ENCODE data around the gene MAPK12.

Gene MAPK12

DNA sequence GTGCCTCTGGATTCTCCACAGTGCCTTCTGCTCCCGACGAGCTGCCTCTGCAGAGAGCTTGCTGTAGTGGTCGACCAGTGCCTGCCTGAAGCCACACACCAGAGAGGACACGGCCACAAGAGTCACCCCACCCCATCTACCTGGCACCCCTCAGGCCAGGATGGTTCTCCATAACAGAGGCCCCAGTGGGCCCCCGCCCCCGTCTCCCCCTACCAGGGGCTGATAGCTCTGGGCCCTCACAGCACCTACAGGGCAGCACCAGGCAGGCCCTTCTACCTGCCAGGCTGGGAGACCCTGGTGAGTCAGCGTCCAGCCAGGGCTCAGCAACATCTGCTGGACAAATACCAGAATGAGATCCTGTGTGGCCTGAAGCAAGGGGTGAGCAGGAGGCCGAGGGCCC, 39.0 kb downstream of the MAPK12 start:
- H3K27ac ChIP-seq = no peak overlapping the region
- TF ChIP-seq ZFX (IDR thresholded peaks at IDR 0.05; ENCODE audit: borderline replicate concordance) = no peak
- TF ChIP-seq, protein P1, sequence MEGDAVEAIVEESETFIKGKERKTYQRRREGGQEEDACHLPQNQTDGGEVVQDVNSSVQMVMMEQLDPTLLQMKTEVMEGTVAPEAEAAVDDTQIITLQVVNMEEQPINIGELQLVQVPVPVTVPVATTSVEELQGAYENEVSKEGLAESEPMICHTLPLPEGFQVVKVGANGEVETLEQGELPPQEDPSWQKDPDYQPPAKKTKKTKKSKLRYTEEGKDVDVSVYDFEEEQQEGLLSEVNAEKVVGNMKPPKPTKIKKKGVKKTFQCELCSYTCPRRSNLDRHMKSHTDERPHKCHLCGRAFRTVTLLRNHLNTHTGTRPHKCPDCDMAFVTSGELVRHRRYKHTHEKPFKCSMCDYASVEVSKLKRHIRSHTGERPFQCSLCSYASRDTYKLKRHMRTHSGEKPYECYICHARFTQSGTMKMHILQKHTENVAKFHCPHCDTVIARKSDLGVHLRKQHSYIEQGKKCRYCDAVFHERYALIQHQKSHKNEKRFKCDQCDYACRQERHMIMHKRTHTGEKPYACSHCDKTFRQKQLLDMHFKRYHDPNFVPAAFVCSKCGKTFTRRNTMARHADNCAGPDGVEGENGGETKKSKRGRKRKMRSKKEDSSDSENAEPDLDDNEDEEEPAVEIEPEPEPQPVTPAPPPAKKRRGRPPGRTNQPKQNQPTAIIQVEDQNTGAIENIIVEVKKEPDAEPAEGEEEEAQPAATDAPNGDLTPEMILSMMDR (IDR thresholded peaks at IDR 0.05) = no peak

DNA sequence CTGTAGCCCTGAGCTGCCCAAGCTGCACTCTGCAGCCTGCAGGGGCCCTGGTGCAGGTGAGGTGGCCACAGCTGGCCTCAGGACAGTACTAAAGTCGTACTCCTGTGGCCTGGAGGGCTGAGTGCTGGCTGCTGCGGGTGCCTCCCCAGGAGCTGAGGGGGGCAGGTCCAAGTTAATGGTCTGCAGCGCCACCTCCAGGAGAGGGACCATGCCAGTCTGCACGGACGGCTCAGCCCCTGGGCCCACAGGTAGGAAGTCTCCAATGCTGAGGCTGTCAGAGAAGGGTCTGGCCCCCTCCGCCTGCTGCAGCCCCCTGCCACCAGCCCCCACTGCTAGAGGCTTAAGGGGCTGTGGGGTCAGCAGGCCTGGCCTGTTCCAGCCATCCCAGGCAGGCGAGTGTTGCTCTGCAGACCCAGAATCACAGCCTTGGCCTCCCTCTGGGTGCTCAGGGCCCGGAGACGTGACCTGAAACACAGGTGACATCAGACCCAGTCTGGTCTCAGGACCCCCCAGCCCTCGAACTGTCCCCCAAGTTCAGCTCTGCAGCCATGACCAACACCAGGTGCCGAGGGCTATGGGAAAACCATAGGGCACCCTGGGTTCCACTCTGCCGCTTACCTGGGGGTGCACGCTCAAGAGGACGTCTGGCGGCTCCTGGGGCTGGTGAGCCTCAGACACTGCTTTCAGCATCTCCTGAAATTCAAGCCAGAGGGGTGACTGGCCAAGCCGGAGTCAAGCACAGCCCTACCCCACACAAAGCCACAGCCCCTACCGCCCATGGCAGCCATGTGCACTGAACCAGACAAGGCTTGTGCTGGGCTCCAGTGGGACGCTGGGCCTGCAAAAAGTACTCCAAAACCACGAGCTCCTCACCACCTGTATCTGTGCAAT, 39.8 kb downstream of the MAPK12 start:
- H3K27ac ChIP-seq = no peak overlapping the region
- TF ChIP-seq ZFX (IDR thresholded peaks at IDR 0.05; ENCODE audit: borderline replicate concordance) = no peak
- TF ChIP-seq, protein P1 (IDR thresholded peaks at IDR 0.05) = peak; percentile 27; the same call in 1 of the 2 replicates

- TF ChIP-seq, protein P1 (IDR thresholded peaks at IDR 0.05) = no peak
- no peak for TF ChIP-seq ZFX (IDR thresholded peaks at IDR 0.05; ENCODE audit: borderline replicate concordance)
- no peak overlapping the region for H3K27ac ChIP-seq
Measured at GRCh38 chr22:50220603-50221409, 40.7 kb downstream of the MAPK12 start.

DNA sequence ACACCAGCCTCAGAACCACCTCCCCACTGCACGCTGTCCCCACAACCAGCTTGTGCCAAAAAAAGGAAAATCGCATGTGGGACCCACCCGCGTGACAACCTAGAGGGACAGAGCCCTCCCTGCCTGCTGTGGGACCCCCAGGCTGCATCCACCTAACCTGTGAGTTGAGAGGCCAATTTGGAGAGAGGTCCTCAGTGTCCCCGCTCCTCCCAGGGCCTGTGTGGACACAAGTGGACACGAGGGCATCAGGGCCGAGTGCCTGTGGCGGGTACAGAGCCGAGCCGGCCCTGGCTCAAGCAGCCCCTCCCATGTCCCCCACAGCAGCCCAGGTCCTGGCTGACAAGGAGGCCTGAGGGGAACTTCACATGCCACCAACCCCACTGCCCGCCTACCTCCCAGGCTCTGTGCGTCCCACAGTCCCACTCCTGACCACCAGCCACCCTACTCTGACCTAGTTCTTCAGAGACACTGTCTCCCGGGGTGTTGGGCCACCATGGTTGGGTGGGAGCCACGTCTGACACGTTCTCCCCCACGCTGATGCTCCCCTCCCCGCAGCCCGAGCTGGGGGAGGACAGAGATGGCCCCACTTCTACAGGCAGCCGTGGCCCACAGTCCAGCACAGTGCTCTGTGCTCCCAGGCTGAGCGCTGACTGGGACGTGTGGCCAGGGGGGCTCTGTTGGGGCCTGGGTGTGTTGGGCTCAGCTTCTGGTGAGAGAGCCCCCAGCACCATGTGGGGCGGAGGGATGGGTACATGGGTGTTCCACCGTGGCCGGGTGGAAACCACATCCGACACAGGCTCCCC, 41.5 kb downstream of the MAPK12 start:
- H3K27ac ChIP-seq = peak overlapping the region; percentile 56
- TF ChIP-seq ZFX (IDR thresholded peaks at IDR 0.05; ENCODE audit: borderline replicate concordance) = no peak

GRCh38 chr22:50218996-50219727, 42.3 kb downstream of the MAPK12 start:
- TF ChIP-seq, protein P1 (IDR thresholded peaks at IDR 0.05) = no peak
- TF ChIP-seq ZFX (IDR thresholded peaks at IDR 0.05; ENCODE audit: borderline replicate concordance) = no peak
- peak overlapping the region; percentile 56 for H3K27ac ChIP-seq

- TF ChIP-seq, protein P1 (IDR thresholded peaks at IDR 0.05) = no peak
- TF ChIP-seq ZFX (IDR thresholded peaks at IDR 0.05; ENCODE audit: borderline replicate concordance) = no peak
- peak overlapping the region; percentile 56 for H3K27ac ChIP-seq
Measured at GRCh38 chr22:50218153-50218995, 43.1 kb downstream of the MAPK12 start.

Data from 22Rv1 (cell line).